Activated CD4-positive, alpha-beta memory T cell treated with anti-CD3 and anti-CD28 coated beads, Interleukin-2, amount 10 ng/mL, durations not matched to agents 7 days and 5 days (primary cell): ENCODE data around the gene LRGUK. TPM values are rescaled to one million over a fixed set of nuclear protein-coding genes. Genes with fewer than 3 reads are reported as not detected.

ENCODE experiments used
- CTCF ChIA-PET: fragments of 350-600 bp; sonication (Branson Sonifier 250); formaldehyde crosslinking; loops from one replicate; lab custom pipeline; 2021; ENCODE audit warnings: antibody characterized with exemption, inconsistent platforms; lab: Charles Lee
- POLR2A ChIA-PET: fragments of 350-600 bp; sonication (Branson Sonifier 250); formaldehyde crosslinking; loops from one replicate; lab custom pipeline; 2021; ENCODE audit warnings: antibody characterized with exemption; lab: Charles Lee
- DNase-seq: peaks from one replicate; pipeline ENCODE4 v3.0.0-alpha.2; 2020
- H3K27ac Mint-ChIP-seq: one replicate; pipeline ENCODE4 v1.8.0; 2021; ENCODE audit warnings: mild to moderate bottlenecking, mixed read lengths
- H3K27me3 Mint-ChIP-seq: one replicate; pipeline ENCODE4 v1.8.0; 2021; ENCODE audit warnings: mixed read lengths
- H3K36me3 Mint-ChIP-seq: one replicate; pipeline ENCODE4 v1.8.0; 2021; ENCODE audit warnings: low read depth, mixed read lengths
- H3K4me1 Mint-ChIP-seq: one replicate; pipeline ENCODE4 v1.8.0; 2021; ENCODE audit warnings: mixed read lengths
- H3K4me3 Mint-ChIP-seq: one replicate; pipeline ENCODE4 v1.8.0; 2021; ENCODE audit warnings: mild to moderate bottlenecking, mixed read lengths
- H3K9me3 Mint-ChIP-seq: one replicate; pipeline ENCODE4 v1.8.0; 2021; ENCODE audit warnings: mixed read lengths
- total RNA-seq, 2 experiments: library from RNA; stranded (reverse); gene quantifications; one replicate each; pipeline ENCODE4 v1.2.3, GENCODE V29; 2021

The LRGUK gene
- total RNA-seq, 2 experiments from 2014 or later = 0.15 TPM; not detected in 1

GRCh38 chr7:134140889-134141867 is 14.0 kb downstream of the LRGUK start:
- CTCF ChIA-PET = interaction anchor here (0.7 to 1.8 kb wide), 15 partner anchors 8 to 262 kb away, joined by 3 to 17 read pairs (median 4); partner anchors contain the start of gene LRGUK
- DNase-seq = peak; percentile 46
- H3K27me3 Mint-ChIP-seq = peaks cover 4% of the 10 kb centered on the region
- H3K4me3 Mint-ChIP-seq = no peak overlapping the region
- POLR2A ChIA-PET = no interaction called here
- H3K9me3 Mint-ChIP-seq = no peaks in the 10 kb centered on the region
- H3K27ac Mint-ChIP-seq = no peak overlapping the region
- no peaks in the 10 kb centered on the region for H3K4me1 Mint-ChIP-seq
- no peaks in the 10 kb centered on the region for H3K36me3 Mint-ChIP-seq

- no peaks in the 10 kb centered on the region for H3K9me3 Mint-ChIP-seq
- peaks cover 4% of the 10 kb centered on the region for H3K27me3 Mint-ChIP-seq
- no peak for DNase-seq
- H3K27ac Mint-ChIP-seq = no peak overlapping the region
- ChIA-PET CTCF (interaction anchor here (0.7 to 1.8 kb wide), 12 partner anchors 9 to 263 kb away, joined by 3 to 17 read pairs (median 5); partner anchors contain the start of gene LRGUK), POLR2A (no interaction called here)
- no peaks in the 10 kb centered on the region for H3K4me1 Mint-ChIP-seq
- H3K36me3 Mint-ChIP-seq = no peaks in the 10 kb centered on the region
- no peak overlapping the region for H3K4me3 Mint-ChIP-seq
Measured at GRCh38 chr7:134141868-134142264, 14.7 kb downstream of the LRGUK start.

- Mint-ChIP-seq H3K4me1 (no peaks in the 10 kb centered on the region), H3K4me3 (no peak overlapping the region), H3K27ac (no peak overlapping the region), H3K36me3 (no peaks in the 10 kb centered on the region), H3K27me3 (peaks cover 10% of the 10 kb centered on the region), H3K9me3 (no peaks in the 10 kb centered on the region)
- ChIA-PET CTCF (interaction anchor here (0.6 to 1.4 kb wide), 2 partner anchors 12 to 1936 kb away, joined by 4 to 8 read pairs; no protein-coding TSS in a partner anchor), POLR2A (no interaction called here)
- no peak for DNase-seq
Measured at GRCh38 chr7:134153493-134154136, 26.5 kb downstream of the LRGUK start.

DNA sequence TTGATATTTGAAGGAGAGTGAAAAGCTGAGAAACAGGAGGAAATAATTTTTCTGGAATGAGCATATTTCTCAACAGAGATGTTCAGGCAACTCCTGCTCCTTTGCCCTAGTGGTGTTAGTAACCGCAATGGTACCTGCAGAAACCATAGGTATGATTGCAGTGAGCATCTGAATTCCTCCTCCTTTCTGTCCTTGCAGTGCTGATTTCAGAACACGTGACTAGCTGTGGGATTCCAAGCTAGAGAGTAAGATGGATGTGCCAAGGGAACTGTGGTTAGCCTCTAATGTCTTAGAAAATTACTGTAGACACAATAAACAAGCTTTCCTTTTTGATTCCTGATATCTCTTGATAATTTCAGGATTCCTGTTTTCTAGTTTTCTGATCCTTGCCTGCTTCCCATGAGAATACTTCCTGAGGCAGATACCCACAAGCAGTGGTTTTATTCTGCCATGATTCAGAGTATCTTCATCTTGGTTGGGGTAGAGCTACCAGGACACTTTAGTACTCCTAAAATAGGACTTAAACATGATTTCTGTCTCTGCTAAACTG is 27.5 kb downstream of the LRGUK start:
- CTCF ChIA-PET = interaction anchor here (1.8 kb wide), 1 partner anchor 14 kb away, joined by 6 read pairs; no protein-coding TSS in a partner anchor
- DNase-seq = no peak
- POLR2A ChIA-PET = no interaction called here
- Mint-ChIP-seq H3K4me3 (no peak overlapping the region), H3K27ac (no peak overlapping the region), H3K4me1 (no peaks in the 10 kb centered on the region), H3K27me3 (peaks cover 10% of the 10 kb centered on the region), H3K36me3 (no peaks in the 10 kb centered on the region), H3K9me3 (no peaks in the 10 kb centered on the region)

- no peaks in the 10 kb centered on the region for H3K36me3 Mint-ChIP-seq
- ChIA-PET POLR2A (no interaction called here), CTCF (interaction anchor here (1.8 kb wide), 1 partner anchor 14 kb away, joined by 6 read pairs; no protein-coding TSS in a partner anchor)
- H3K9me3 Mint-ChIP-seq = no peaks in the 10 kb centered on the region
- no peak overlapping the region for H3K27ac Mint-ChIP-seq
- H3K4me3 Mint-ChIP-seq = no peak overlapping the region
- DNase-seq = no peak
- peaks cover 10% of the 10 kb centered on the region for H3K27me3 Mint-ChIP-seq
- no peaks in the 10 kb centered on the region for H3K4me1 Mint-ChIP-seq
Measured at GRCh38 chr7:134155206-134155605, 28.1 kb downstream of the LRGUK start.

- no peaks in the 10 kb centered on the region for H3K36me3 Mint-ChIP-seq
- POLR2A ChIA-PET = no interaction called here
- H3K4me3 Mint-ChIP-seq = no peak overlapping the region
- H3K4me1 Mint-ChIP-seq = no peaks in the 10 kb centered on the region
- no peaks in the 10 kb centered on the region for H3K9me3 Mint-ChIP-seq
- CTCF ChIA-PET = interaction anchor here (1.8 kb wide), 1 partner anchor 15 kb away, joined by 6 read pairs; no protein-coding TSS in a partner anchor
- no peak for DNase-seq
- peaks cover 10% of the 10 kb centered on the region for H3K27me3 Mint-ChIP-seq
- H3K27ac Mint-ChIP-seq = no peak overlapping the region
Measured at GRCh38 chr7:134155871-134156270, 28.7 kb downstream of the LRGUK start.

DNA sequence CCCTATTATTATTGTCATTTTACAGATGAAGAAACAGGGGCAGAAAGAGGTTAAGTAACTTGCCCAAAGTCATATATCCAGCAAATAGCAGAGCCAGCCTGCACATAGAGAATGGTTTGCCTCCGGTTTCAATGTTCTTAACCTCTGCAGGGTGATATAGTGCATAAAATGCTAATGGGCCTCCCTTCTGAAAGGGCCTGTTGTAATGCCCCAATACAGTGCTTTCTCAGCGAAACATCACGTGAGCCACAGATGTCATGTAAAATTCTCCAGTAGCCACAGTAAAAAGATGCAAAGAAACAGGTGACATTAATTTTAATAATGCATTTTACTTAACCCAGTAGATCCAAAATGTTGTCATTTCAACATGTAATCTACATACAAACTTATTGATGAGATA is 38.1 kb downstream of the LRGUK start:
- CTCF ChIA-PET = no interaction called here

DNA sequence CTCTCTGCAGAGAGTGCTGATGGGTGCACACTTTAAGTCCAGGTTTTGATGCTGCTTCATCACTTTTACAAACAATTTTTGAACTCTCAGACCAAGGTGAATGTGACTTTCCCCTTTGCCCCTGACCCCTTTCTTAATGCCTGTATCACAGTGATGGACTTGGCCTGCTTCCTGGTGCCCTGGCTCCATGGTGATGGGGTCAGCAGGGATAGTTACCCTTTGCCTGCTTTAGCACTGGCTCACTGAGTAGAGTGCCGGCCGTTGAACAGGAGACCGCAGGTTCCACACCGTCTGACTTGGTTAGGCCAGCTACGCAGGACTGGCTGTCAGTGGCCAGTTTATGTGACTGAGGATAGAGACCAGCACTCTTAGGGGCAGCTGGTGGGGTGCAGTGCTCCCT is 40.1 kb downstream of the LRGUK start:
- Mint-ChIP-seq H3K4me3 (no peak overlapping the region), H3K9me3 (no peaks in the 10 kb centered on the region), H3K4me1 (no peaks in the 10 kb centered on the region), H3K27ac (no peak overlapping the region), H3K36me3 (no peaks in the 10 kb centered on the region), H3K27me3 (peaks cover 4% of the 10 kb centered on the region)
- CTCF ChIA-PET = no interaction called here
- POLR2A ChIA-PET = no interaction called here
- DNase-seq = no peak

More for the DNA sequence above, 38.1 kb downstream of the LRGUK start:
- POLR2A ChIA-PET = no interaction called here
- no peak overlapping the region for H3K27ac Mint-ChIP-seq
- H3K27me3 Mint-ChIP-seq = peaks cover 3% of the 10 kb centered on the region
- no peak overlapping the region for H3K4me3 Mint-ChIP-seq
- H3K36me3 Mint-ChIP-seq = no peaks in the 10 kb centered on the region
- DNase-seq = no peak
- no peaks in the 10 kb centered on the region for H3K9me3 Mint-ChIP-seq
- no peaks in the 10 kb centered on the region for H3K4me1 Mint-ChIP-seq

- Mint-ChIP-seq H3K9me3 (no peaks in the 10 kb centered on the region), H3K4me3 (no peak overlapping the region), H3K36me3 (no peaks in the 10 kb centered on the region), H3K4me1 (no peaks in the 10 kb centered on the region), H3K27me3 (peaks cover 4% of the 10 kb centered on the region), H3K27ac (no peak overlapping the region)
- POLR2A ChIA-PET = no interaction called here
- no peak for DNase-seq
- CTCF ChIA-PET = interaction anchor here (0.8 kb wide), 1 partner anchor 27 kb away, joined by 4 read pairs; no protein-coding TSS in a partner anchor
Measured at GRCh38 chr7:134167841-134168240, 40.7 kb downstream of the LRGUK start.

DNA sequence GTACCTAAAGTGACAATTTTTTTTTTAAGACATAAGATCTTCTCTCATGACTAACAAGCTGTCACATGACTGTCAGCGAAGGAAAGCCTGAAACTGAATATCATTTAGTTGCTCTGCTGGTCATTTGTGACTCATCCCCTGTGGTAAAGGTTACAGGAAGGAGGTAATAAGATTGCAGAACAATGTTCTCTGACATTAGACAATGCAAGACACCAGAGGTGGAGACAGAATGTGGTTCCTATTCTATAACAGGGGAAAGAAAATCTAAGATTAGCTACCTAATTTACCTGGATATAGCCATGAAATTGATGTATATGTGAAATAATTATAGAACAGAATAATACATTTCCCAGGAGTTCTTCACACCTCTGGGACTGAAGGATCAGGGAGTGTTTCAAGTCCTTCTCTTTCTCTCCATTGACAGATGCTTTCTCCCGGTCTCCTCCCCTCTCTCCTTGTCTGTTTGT is 47.7 kb downstream of the LRGUK start:
- CTCF ChIA-PET = interaction anchor here (1.4 kb wide), 1 partner anchor 34 kb away, joined by 4 read pairs; no protein-coding TSS in a partner anchor

GRCh38 chr7:134175334-134176036 is 48.3 kb downstream of the LRGUK start:
- Mint-ChIP-seq H3K36me3 (no peaks in the 10 kb centered on the region), H3K9me3 (no peaks in the 10 kb centered on the region), H3K4me1 (peaks cover 13% of the 10 kb centered on the region), H3K27me3 (peaks cover 2% of the 10 kb centered on the region), H3K27ac (no peak overlapping the region), H3K4me3 (no peak overlapping the region)
- CTCF ChIA-PET = interaction anchor here (0.5 to 1.4 kb wide), 2 partner anchors 35 to 856 kb away, joined by 3 to 4 read pairs; no protein-coding TSS in a partner anchor
- POLR2A ChIA-PET = no interaction called here
- DNase-seq = no peak

More for the DNA sequence above, 47.7 kb downstream of the LRGUK start:
- POLR2A ChIA-PET = interaction anchor here (1.1 kb wide), 1 partner anchor 15 kb away, joined by 3 read pairs; no protein-coding TSS in a partner anchor
- no peak overlapping the region for H3K4me3 Mint-ChIP-seq
- H3K36me3 Mint-ChIP-seq = no peaks in the 10 kb centered on the region
- no peak for DNase-seq
- no peak overlapping the region for H3K27ac Mint-ChIP-seq
- H3K27me3 Mint-ChIP-seq = peaks cover 2% of the 10 kb centered on the region
- peaks cover 13% of the 10 kb centered on the region for H3K4me1 Mint-ChIP-seq
- no peaks in the 10 kb centered on the region for H3K9me3 Mint-ChIP-seq

DNA sequence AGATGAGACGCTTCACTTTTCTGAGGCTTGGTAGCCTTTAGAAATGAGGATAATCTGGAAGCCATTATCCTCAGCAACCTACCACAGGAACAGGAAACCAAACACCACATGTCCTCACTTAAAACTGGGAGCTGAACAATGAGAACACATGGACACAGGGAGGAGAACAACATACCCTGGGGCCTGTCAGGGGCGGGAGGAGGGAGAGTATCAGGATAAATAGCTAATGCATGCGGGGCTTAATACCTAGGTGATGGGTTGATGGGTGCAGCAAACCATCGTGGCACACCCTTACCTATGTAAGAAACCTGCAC is 48.9 kb downstream of the LRGUK start:
- Mint-ChIP-seq H3K27ac (no peak overlapping the region), H3K36me3 (no peaks in the 10 kb centered on the region), H3K27me3 (peaks cover 2% of the 10 kb centered on the region), H3K4me3 (no peak overlapping the region), H3K4me1 (peaks cover 13% of the 10 kb centered on the region), H3K9me3 (no peaks in the 10 kb centered on the region)
- ChIA-PET POLR2A (no interaction called here), CTCF (interaction anchor here (0.5 kb wide), 1 partner anchor 856 kb away, joined by 3 read pairs; no protein-coding TSS in a partner anchor)
- DNase-seq = no peak
